K562 (cell line): ENCODE measurements around the gene SUPT5H. TPM values are rescaled to one million over a fixed set of nuclear protein-coding genes. Genes with fewer than 3 reads are reported as not detected.

Source experiments
- ATAC-seq: fragments of 200-7000 bp; cut with Tn5 transposase; 3 replicates; pipeline ENCODE4 v1.9.1; 2020; ENCODE audit warnings: moderate library complexity
- BruUV-seq: library from RNA; stranded (reverse); fragments of 400-500 nt; replicated peaks from 2 replicates; lab custom pipeline; 2021; lab: Mats Ljungman, UMichigan
- CTCF ChIA-PET: fragments of 300-600 bp; formaldehyde crosslinking; extraction: SDS; loops from one replicate; lab custom pipeline; 2021; ENCODE audit warnings: low intra/inter-chr PET ratio; lab: Yijun Ruan, JAX
- POLR2A ChIA-PET: fragments of 300-600, 350-650 bp; sonication (Branson Sonifier 250); formaldehyde crosslinking; extraction: SDS; loops from one replicate; lab custom pipeline; 2021; ENCODE audit warnings: antibody characterized with exemption, inconsistent platforms; lab: Yijun Ruan, JAX
- DNase-seq, 4 experiments: peaks; one replicate each; pipeline versions ENCODE4 v3.0.0 to v3.0.0-alpha.2; 2011 to 2018; ENCODE audit warnings: low spot score in 3 of 4, mixed read lengths in 3 of 4; ENCODE audit errors: extremely low read depth in 1 of 4
- FAIRE-seq: peaks from 2 replicates; lab custom pipeline; 2011; peaks lifted over from hg19 to GRCh38; lab: Jason Lieb, UNC
- H2AFZ ChIP-seq: 2 replicates; pipeline ENCODE4 v1.6.0; 2011; ENCODE audit warnings: low read depth, low read length, control low read depth, inconsistent platforms
- H3K27ac ChIP-seq: fragments of 200-600 bp; 3 replicates; pipeline ENCODE4 v1.8.0; 2011; ENCODE audit warnings: low read depth, mild to moderate bottlenecking, control low read depth, inconsistent platforms, low read length, moderate library complexity, mixed read lengths; ENCODE audit errors: extremely low read depth
- H3K27me3 ChIP-seq, 2 experiments: fragments of 300-600 bp in 1 of 2; 2 replicates in 1 of 2; 3 replicates in 1 of 2; pipeline versions ENCODE4 v1.6.0 to v1.8.0; 2011; ENCODE audit warnings: inconsistent platforms in 2 of 2, low read length in 2 of 2, mild to moderate bottlenecking in 1 of 2, mixed read lengths in 1 of 2, moderate library complexity in 1 of 2; ENCODE audit not compliant: control insufficient read depth in 2 of 2, insufficient read depth in 2 of 2
- H3K36me3 ChIP-seq: fragments of 300-600 bp; 3 replicates; pipeline ENCODE4 v1.8.0; 2011; ENCODE audit warnings: mild to moderate bottlenecking, low read length, inconsistent platforms; ENCODE audit not compliant: control insufficient read depth, insufficient read depth
- H3K4me1 ChIP-seq, 2 experiments: fragments of 200-600 bp in 1 of 2; replicated peaks in 1 of 2; 2 replicates in 1 of 2; 3 replicates in 1 of 2; pipeline versions ENCODE4 v1.5.1 to v1.8.0; 2011; ENCODE audit warnings: inconsistent platforms in 2 of 2, low read length in 2 of 2, mild to moderate bottlenecking in 1 of 2, mixed read lengths in 1 of 2, moderate library complexity in 1 of 2; ENCODE audit not compliant: control insufficient read depth in 2 of 2, insufficient read depth in 2 of 2
- H3K4me2 ChIP-seq: 2 replicates; pipeline ENCODE4 v1.6.1; 2011; ENCODE audit warnings: low read length, control low read depth, inconsistent platforms, mixed read lengths; ENCODE audit not compliant: insufficient read depth
- H3K4me3 ChIP-seq: fragments of 200-600 bp; sonication (generic), shearing (Covaris generic); 2 replicates; pipeline ENCODE4 v1.5.1; 2016; ENCODE audit warnings: control low read depth, inconsistent platforms
- H3K79me2 ChIP-seq: fragments of 200-600 bp; 3 replicates; pipeline ENCODE4 v1.8.0; 2011; ENCODE audit warnings: low read length, inconsistent platforms; ENCODE audit not compliant: control insufficient read depth, insufficient read depth
- H3K9ac ChIP-seq, 2 experiments: 2 replicates each; pipeline versions ENCODE4 v1.6.0 to v1.6.1; 2011; ENCODE audit warnings: low read depth in 2 of 2, low read length in 2 of 2, control low read depth in 1 of 2, inconsistent platforms in 1 of 2, mild to moderate bottlenecking in 1 of 2, mixed read lengths in 1 of 2; ENCODE audit not compliant: insufficient read depth in 1 of 2
- H3K9me1 ChIP-seq: one replicate; pipeline ENCODE4 v1.6.0; 2011; ENCODE audit warnings: inconsistent platforms, mild to moderate bottlenecking, low read length, moderate library complexity; ENCODE audit not compliant: control insufficient read depth, insufficient read depth
- H3K9me3 ChIP-seq: replicated peaks from 2 replicates; pipeline ENCODE4 v1.5.1; 2011; ENCODE audit warnings: low read depth, low read length, inconsistent platforms; ENCODE audit not compliant: control insufficient read depth, insufficient read depth
- H4K20me1 ChIP-seq: replicated peaks from 2 replicates; pipeline ENCODE4 v1.6.1; 2011; ENCODE audit warnings: low read length, inconsistent platforms, mixed read lengths; ENCODE audit not compliant: control insufficient read depth, insufficient read depth
- GTF3C2 ChIP-seq: IDR thresholded peaks from 3 replicates; pipeline ENCODE4 v1.6.1; 2011; ENCODE audit warnings: borderline replicate concordance, mild to moderate bottlenecking, moderate library complexity; ENCODE audit not compliant: insufficient read length; ENCODE audit errors: extremely low read depth
- ZBTB11 ChIP-seq, 3 experiments: fragments of 200-800 bp in 1 of 3; fragments of 250-450 bp in 1 of 3; fragments of 450-650 bp in 1 of 3; sonication (Bioruptor Pico) in 1 of 3; sonication (Bioruptor generic) in 1 of 3; formaldehyde crosslinking in 1 of 3; IDR thresholded peaks; 2 replicates each; pipeline versions ENCODE4 v1.6.1 to v1.8.0; 2016 to 2022; ENCODE audit warnings: mild to moderate bottlenecking in 2 of 3, missing genetic modification characterization in 2 of 3, missing compliant biosample characterization in 1 of 3, moderate library complexity in 1 of 3
- WGBS: fragments of 100-300 bp; shearing (Covaris generic); methylation state at CpG from one replicate; pipeline ENCODE4 v1.1.6; 2016; ENCODE audit warnings: low coverage, mixed read lengths; ENCODE audit not compliant: insufficient coverage; ENCODE audit errors: missing lambda C conversion rate; 5-methylcytosine and 5-hydroxymethylcytosine counted together
- in situ Hi-C: fragments of 300-500 bp; cut with MboI; formaldehyde crosslinking; loops from 4 replicates; pipeline ENCODE4 v1.15.0; 2018; ENCODE audit warnings: inconsistent platforms, mixed read lengths
- intact Hi-C: fragments of 100-400 bp; cut with micrococcal nuclease; formaldehyde crosslinking; loops from 2 replicates; pipeline ENCODE4 v1.14.2; 2022
- polyA plus RNA-seq, 8 experiments: library from polyadenylated mRNA; depleted of rRNA in 4 of 8; stranded (reverse) in 5 of 8; unstranded in 3 of 8; fragments of >200 nt; fragmentation: Nextera tagmentation in 2 of 8; fragmentation: Illumina TruSeq in 1 of 8; extraction: Ambion mirVana in 2 of 8; extraction: Trizol in 1 of 8; gene quantifications; 2 replicates each; pipeline versions ENCODE4 v1.2.1 to v1.2.3, GENCODE V29; 2011 to 2014; ENCODE audit warnings: inconsistent platforms in 1 of 8, missing spikeins in 1 of 8
- total RNA-seq, 7 experiments: library from RNA; depleted of rRNA in 6 of 7; stranded (reverse); fragments of >200 nt in 6 of 7; fragmentation: Illumina TruSeq in 2 of 7; extraction: Trizol in 2 of 7; gene quantifications; 2 replicates each; pipeline versions ENCODE4 v1.2.1 to v1.2.3, GENCODE V29; 2011 to 2021; ENCODE audit warnings: low replicate concordance in 1 of 7

Gene SUPT5H
- total and polyA plus RNA-seq, 9 of the 15 experiments (the other 6 are each of a cell fraction or from before 2014, with no cell fraction given), result 13.3 to 85.9 (median 35.9) TPM

GRCh38 chr19:39481229-39481545, 35.8 kb downstream of the SUPT5H start:
- DNase-seq (no peak), FAIRE-seq (no peak), ATAC-seq (peak; percentile 2; the same call in 2 of the 3 replicates)
- 0 out of 6 replicates have a peak, but pooled peaks of 1 of the 3 experiments have one; percentile 18 for TF ChIP-seq ZBTB11 (CRISPR knock-in tag; IDR thresholded peaks at IDR 0.05)
- TF ChIP-seq GTF3C2, result no peak
- Histone ChIP-seq H3K4me3 (peak overlapping the region; percentile 94), H3K36me3 (peaks cover 53% of the 10 kb centered on the region), H3K27ac (peak overlapping the region; percentile 92), H4K20me1 (0 out of 2 replicates have a peak, but pooled peaks cover 9% of the 10 kb centered on the region), H2AFZ (peak overlapping the region; percentile 70), H3K4me1 (peaks cover 10 to 17% of the 10 kb centered on the region in 2 experiments; a peak in 4 of 5 replicates), H3K9me1 (no peaks in the 10 kb centered on the region), H3K4me2 (peak overlapping the region; percentile 92), H3K9me3 (no peaks in the 10 kb centered on the region), H3K27me3 (no peaks in the 10 kb centered on the region), H3K9ac (peak overlapping the region; percentile 98 to 99), H3K79me2 (peaks cover 35% of the 10 kb centered on the region)
- ChIA-PET POLR2A (interaction anchor here (0.6 to 1.5 kb wide), 13 partner anchors 11 to 105 kb away, joined by 3 to 15 read pairs (median 3); partner anchors contain the start of genes DLL3, RPS16 and SUPT5H), CTCF (no interaction called here)
- under 1% methylated on average over 12 of the region's 12 CpGs for WGBS
- TSS peak; percentile 38 for BruUV-seq
- intact Hi-C loops, result loop anchor here (2.0 to 5.0 kb wide), 2 partner anchors 18 to 34 kb away; partner anchors contain the start of genes DLL3 and SUPT5H
- in situ Hi-C loops, result no loop called here
